ENCODE data around the gene SFTPA2.

GRCh38 chr10:79605308-79605707 is 45.1 kb upstream of the SFTPA2 start:
- TF ChIP-seq CTCF (IDR thresholded peaks at IDR 0.05) (no peak), POLR2A (IDR thresholded peaks at IDR 0.05) (no peak), POLR2AphosphoS5 (IDR thresholded peaks at IDR 0.05) (no peak), EP300 (IDR thresholded peaks at IDR 0.05) (no peak)

Measured in gastroesophageal sphincter (tissue), 3 donors.